GM21360 (cell line): ENCODE data around the gene CNPY4.

ENCODE experiments used
- ATAC-seq: cut with Tn5 transposase; IDR thresholded peaks from one replicate; pipeline ENCODE4 v1.9.1; 2021; ENCODE audit warnings: mild to moderate bottlenecking, moderate library complexity; ENCODE audit not compliant: unreplicated experiment

CNPY4 gene

GRCh38 chr7:100166317-100166940, 47.0 kb downstream of the CNPY4 start:
- no peak for ATAC-seq

DNA sequence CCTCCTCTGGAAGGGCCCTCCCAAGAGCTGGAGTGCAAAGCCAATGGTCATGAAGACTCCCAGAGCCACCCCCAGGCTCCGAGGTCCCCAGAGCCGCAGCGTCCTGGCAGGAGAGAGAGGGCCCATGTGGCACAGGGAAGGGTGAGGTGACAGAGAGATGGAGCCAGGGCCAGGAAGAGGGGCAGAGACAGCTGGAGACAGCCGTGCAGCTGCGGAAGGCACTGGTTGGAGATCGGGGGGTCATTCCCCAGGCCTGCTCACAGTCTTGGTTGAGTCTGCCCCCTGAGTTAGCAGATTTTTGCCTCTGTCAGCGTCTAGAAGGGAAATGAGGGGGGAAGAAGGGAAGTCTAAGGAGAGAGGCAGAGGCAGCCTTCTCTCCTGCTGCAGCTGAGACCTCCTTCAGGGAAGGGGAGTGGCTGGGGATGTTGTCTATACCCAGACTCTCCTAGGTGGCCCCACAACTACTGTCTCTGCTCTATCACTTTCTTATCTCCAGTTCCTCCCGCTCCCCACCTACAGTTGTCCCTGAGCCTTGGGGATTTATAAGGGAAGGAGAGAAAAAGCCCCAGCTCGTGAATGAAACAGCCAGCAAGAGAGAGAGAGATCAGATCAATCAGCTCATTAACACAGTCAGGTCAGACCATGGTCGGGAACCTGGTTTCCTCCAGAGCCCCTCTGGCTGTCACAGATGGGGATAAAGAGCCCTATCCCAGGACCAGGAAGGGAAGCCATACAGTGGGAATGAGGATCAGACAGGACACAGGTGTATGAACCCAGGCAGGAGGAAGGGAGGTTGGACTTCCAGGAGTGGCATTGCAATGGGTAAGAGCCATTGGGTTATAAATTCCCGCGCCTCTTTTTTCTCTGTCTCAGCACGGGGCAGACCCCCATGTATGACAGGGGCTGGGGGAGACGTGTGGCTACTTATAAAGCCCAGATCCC, 47.8 kb downstream of the CNPY4 start:
- ATAC-seq, result no peak

GRCh38 chr7:100167912-100168323, 48.5 kb downstream of the CNPY4 start:
- no peak for ATAC-seq

- ATAC-seq, result no peak
These were observed 49.9 kb downstream of the CNPY4 start for GRCh38 chr7:100169147-100169850.

DNA sequence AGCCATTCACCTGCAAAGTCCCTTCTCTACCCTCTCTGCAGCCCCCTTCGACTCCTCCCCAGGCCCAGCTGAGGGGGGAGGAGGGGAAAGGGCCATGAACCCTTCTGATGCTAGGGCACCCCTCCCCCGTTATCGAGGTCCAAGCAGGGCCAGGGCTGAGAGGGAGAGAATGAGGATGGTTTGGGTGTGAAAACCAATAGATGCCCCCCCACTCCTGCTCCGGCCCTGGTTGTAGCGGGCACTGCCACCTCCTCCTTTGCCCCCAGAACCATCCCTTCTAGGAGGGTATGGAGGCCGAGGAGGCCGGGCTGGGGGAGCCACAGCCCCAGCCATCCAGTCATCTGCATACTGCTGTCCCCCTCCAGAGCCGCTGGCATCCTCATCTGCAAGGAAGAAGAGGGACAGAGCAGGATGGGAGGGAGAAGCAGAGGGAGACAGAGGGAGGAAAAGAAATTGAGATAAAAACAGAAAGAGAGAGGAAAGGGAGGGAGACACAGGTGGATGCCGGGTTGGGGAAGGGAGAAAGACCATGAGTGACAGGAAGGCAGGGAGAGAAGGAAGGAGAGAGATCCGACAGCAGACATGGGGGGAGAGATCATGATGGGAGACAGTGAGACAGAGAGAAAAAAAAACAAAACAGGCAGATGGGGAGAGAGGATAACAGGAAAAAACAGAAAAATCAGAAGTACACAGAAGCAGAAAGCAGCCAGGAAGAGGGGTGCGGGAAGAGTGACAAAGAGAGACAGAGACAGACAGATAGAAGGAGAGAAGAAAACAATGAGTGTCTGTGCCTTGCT, 50.9 kb downstream of the CNPY4 start:
- no peak for ATAC-seq

DNA sequence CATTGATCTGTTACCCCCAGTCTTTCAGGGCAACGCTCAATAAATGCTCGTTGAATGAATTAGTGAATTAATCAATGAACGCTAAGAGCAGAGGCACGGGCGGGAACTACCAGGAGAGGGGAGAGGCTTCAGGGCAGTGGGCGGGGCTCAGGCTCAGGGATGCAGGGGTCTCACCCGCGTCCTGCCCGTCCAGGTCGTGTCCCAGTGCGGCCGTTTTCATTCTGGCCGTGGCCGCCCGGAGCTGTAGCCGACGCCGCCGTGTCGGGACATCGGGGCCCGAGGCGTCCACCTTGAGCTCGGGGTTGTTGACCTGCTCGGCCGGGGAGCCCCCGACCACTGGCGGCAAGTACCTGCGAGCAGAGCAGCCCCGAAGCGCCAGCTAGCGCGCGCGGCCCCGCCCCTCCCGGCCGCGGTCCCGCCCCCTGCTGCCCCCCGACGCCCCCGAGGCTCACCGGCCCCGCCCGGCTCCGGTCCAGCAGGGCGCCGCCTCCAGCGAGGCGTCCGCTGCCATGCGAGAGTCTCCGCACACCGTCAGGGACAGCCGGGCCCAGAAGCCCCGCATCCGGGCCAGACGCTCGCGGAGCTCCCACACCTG, 51.8 kb downstream of the CNPY4 start:
- ATAC-seq, result no peak

GRCh38 chr7:100171840-100172239, 52.4 kb downstream of the CNPY4 start:
- ATAC-seq, result no peak

DNA sequence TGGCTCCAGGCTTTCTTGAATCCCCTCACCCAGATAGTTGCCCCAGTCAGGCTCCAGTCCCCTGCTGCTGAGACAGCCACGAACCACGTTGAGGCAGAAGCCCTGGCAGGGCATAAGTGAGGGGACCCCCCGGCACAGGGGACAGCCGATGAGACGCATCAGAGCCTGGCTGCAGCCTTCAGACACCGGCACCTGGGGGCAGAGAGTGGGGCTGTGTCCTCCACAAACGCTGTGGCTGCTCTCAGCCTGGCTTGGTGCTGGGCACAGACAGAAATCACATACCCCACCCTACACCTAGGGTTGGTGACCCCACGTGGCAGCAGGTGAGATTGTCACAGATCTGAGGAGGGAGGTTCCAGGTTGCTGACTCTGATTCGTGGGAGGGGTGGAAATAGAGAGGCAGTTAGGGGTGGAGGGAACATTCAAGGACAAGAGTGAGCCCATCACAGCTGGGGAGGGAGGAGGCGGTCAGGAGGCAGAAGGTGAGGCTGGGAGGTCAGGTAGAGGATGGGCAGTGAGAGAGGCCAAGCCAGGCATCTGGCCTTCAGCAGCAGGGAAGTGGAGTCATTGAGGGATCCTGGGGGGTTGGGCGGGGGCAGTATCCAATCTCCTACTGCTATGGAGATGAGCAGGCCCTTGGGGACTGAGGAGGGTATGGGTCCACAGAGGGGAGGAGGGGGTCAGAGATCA, 54.5 kb downstream of the CNPY4 start:
- ATAC-seq, result no peak

GRCh38 chr7:100174582-100174981, 55.1 kb downstream of the CNPY4 start:
- no peak for ATAC-seq
